Sciatic nerve (tissue), 2 donors: ENCODE data around the gene MRPS30. TPM values are rescaled to one million over a fixed set of nuclear protein-coding genes. Genes with fewer than 3 reads are reported as not detected.
"Not testable (repeated sequence)": the region's sequence is repeated elsewhere in the genome, so short reads cannot be mapped to it uniquely, and the experiment has no call there.

Source experiments
- ATAC-seq: fragments of 200-7000 bp; cut with Tn5 transposase; one replicate; pipeline ENCODE4 v1.9.1; 2020; ENCODE audit warnings: mild to moderate bottlenecking, moderate library complexity
- DNase-seq: peaks from one replicate; pipeline ENCODE4 v3.0.0-alpha.2; 2020; ENCODE audit warnings: low spot score
- intact Hi-C: fragments of 100-400 bp; cut with DNase I; formaldehyde crosslinking; loops from one replicate; pipeline ENCODE4 v1.14.2; 2022
- total RNA-seq: library from RNA; stranded (reverse); fragmentation: NEBNext Ultra II Directional; extraction: Animal tissue kit (Norgen Biotek cat#: 25700); gene quantifications from one replicate; pipeline ENCODE4 v1.2.1, GENCODE V29; 2021
- donor health status: DM: no; HTN: no; CAD: no.
- donor health status: DM: no; HTN: no; CAD: no.

Gene MRPS30
- 45.5 TPM for total RNA-seq

GRCh38 chr5:44808435-44809214 is at the start of gene MRPS30:
MRPS30 (plus strand) TSS chr5:44808947; CDS start chr5:44808963, 16 bp downstream.
- DNase-seq (peak; percentile 93), ATAC-seq (peak; percentile 100)
- intact Hi-C loops: no loop called here

- ATAC-seq (no peak), DNase-seq (no peak)
- intact Hi-C loops: no loop called here
These were observed 39.4 kb upstream of the MRPS30 start for GRCh38 chr5:44769200-44769876.

GRCh38 chr5:44769877-44770209 is 38.9 kb upstream of the MRPS30 start:
- DNase-seq (no peak), ATAC-seq (no peak)
- intact Hi-C loops: no loop called here

- peak; percentile 50 for ATAC-seq
- intact Hi-C loops: no loop called here
- DNase-seq: no peak
These were observed 37.7 kb upstream of the MRPS30 start for GRCh38 chr5:44770780-44771717.

- DNase-seq, ATAC-seq, intact Hi-C loops: not testable (repeated sequence)
These were observed 36.4 kb upstream of the MRPS30 start for GRCh38 chr5:44772397-44772796.

- DNase-seq (no peak), ATAC-seq (peak; percentile 86)
- intact Hi-C loops: no loop called here
These were observed 34.4 kb upstream of the MRPS30 start for GRCh38 chr5:44774279-44774880.

GRCh38 chr5:44779167-44779566 is 29.6 kb upstream of the MRPS30 start:
- intact Hi-C loops: no loop called here
- DNase-seq: no peak

GRCh38 chr5:44783634-44784315 is 25.0 kb upstream of the MRPS30 start:
- DNase-seq (no peak), ATAC-seq (no peak)
- intact Hi-C loops: no loop called here

More at GRCh38 chr5:44779167-44779566, 29.6 kb upstream of the MRPS30 start:
- no peak for ATAC-seq

GRCh38 chr5:44787731-44788130 is 21.0 kb upstream of the MRPS30 start:
- ATAC-seq: no peak
- intact Hi-C loops: no loop called here
- no peak for DNase-seq

GRCh38 chr5:44789372-44789995 is 19.3 kb upstream of the MRPS30 start:
- intact Hi-C loops, ATAC-seq, DNase-seq: not testable (repeated sequence)

- intact Hi-C loops, DNase-seq, ATAC-seq: not testable (repeated sequence)
These were observed 16.6 kb upstream of the MRPS30 start for GRCh38 chr5:44792031-44792673.

- intact Hi-C loops: no loop called here
- no peak for DNase-seq
- no peak for ATAC-seq
These were observed 14.4 kb upstream of the MRPS30 start for GRCh38 chr5:44794371-44794770.

GRCh38 chr5:44795496-44795895 is 13.3 kb upstream of the MRPS30 start:
- intact Hi-C loops: no loop called here
- no peak for ATAC-seq

GRCh38 chr5:44797841-44798240 is 10.9 kb upstream of the MRPS30 start:
- intact Hi-C loops: no loop called here
- no peak for ATAC-seq
- no peak for DNase-seq

More at GRCh38 chr5:44795496-44795895, 13.3 kb upstream of the MRPS30 start:
- DNase-seq: no peak

GRCh38 chr5:44801992-44802391 is 6.8 kb upstream of the MRPS30 start:
- DNase-seq (no peak), ATAC-seq (no peak)
- intact Hi-C loops: no loop called here

GRCh38 chr5:44806608-44807007 is 2.1 kb upstream of the MRPS30 start:
- intact Hi-C loops: no loop called here
- no peak for DNase-seq
- ATAC-seq: no peak

GRCh38 chr5:44807269-44807668 is 1.5 kb upstream of the MRPS30 start:
- no peak for DNase-seq
- no peak for ATAC-seq
- intact Hi-C loops: no loop called here
